Testis (tissue), 2 donors: Measurements from ENCODE around the gene DUS4L.

Source experiments
- CTCF ChIP-seq, 3 experiments: fragments of 450-650 bp in 2 of 3; fragments of 200-600 bp in 1 of 3; sonication (generic) in 1 of 3; IDR thresholded peaks; one replicate each; pipeline ENCODE4 v1.5.1; 2016 to 2019; ENCODE audit warnings: antibody characterized with exemption in 3 of 3, mild to moderate bottlenecking in 2 of 3, moderate library complexity in 1 of 3
- POLR2A ChIP-seq: fragments of 450-650 bp; IDR thresholded peaks from one replicate; pipeline ENCODE4 v1.6.1; 2017; ENCODE audit warnings: antibody characterized with exemption, mild to moderate bottlenecking, moderate library complexity

DNA sequence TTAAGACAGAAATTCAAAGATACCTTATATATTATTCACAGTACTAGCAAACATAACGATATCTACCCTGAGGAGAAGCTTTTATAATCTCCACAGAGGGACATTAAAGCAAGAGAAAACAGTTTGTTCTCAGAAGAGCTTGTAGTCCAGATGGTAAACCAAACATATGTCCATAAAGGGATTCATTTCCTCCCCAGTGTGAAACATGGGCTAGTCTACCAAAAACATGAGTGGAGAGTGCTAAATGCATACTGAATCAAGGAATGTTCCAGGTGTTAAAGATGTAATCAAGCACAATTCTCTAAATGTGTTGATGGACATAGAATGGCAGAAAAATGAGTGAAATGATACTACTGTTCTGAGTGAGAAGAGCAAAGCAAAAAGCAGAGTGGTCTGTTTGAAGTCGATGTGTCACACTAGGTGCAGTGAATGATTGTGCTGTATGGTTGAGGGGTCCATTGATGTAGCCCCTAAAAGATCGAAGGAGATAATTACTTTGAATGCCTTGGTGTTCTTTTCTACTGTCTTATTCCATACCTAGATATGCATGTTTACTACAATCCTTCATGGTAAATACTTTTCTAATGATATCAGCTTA, 41.5 kb downstream of the DUS4L start:
- no peak for TF ChIP-seq CTCF (IDR thresholded peaks at IDR 0.05)
- no peak for TF ChIP-seq POLR2A
